GM12873 (cell line): ENCODE results near the gene OCA2.

Experiments used
- CTCF ChIP-seq: IDR thresholded peaks from 2 replicates; pipeline ENCODE4 v1.5.1; 2012; ENCODE audit warnings: low read depth, mild to moderate bottlenecking, moderate library complexity, low read length, control low read depth; ENCODE audit not compliant: insufficient read depth; ENCODE audit errors: missing control alignments

The OCA2 gene

GRCh38 chr15:28015855-28016254, 83.3 kb downstream of the OCA2 start:
- no peak for TF ChIP-seq CTCF

- no peak for TF ChIP-seq CTCF
Observed at GRCh38 chr15:28014623-28015200, 84.4 kb downstream of the OCA2 start.

GRCh38 chr15:28013976-28014375, 85.1 kb downstream of the OCA2 start:
- no peak for TF ChIP-seq CTCF

- TF ChIP-seq CTCF = no peak
Observed at GRCh38 chr15:28013480-28013879, 85.6 kb downstream of the OCA2 start.

- TF ChIP-seq CTCF = no peak
Observed at GRCh38 chr15:28012231-28012630, 86.9 kb downstream of the OCA2 start.

- no peak for TF ChIP-seq CTCF
Observed at GRCh38 chr15:28006116-28006905, 92.8 kb downstream of the OCA2 start.

- no peak for TF ChIP-seq CTCF
Observed at GRCh38 chr15:28005004-28005527, 94.0 kb downstream of the OCA2 start.
